T-helper 2 cell (primary cell): ENCODE results near the gene SUGCT.
"Not testable (repeated sequence)": the region's sequence is repeated elsewhere in the genome, so short reads cannot be mapped to it uniquely, and the experiment has no call there.

Source experiments
- DNase-seq, 5 experiments: peaks; one replicate each; pipeline versions ENCODE4 v3.0.0 to v3.0.0-alpha.2; 2012 to 2022

Gene SUGCT

GRCh38 chr7:40139891-40140290, 5.1 kb downstream of the SUGCT start:
- not testable (repeated sequence) for DNase-seq

GRCh38 chr7:40141916-40142315, 7.1 kb downstream of the SUGCT start:
- DNase-seq: not testable (repeated sequence)

GRCh38 chr7:40145596-40146130, 10.9 kb downstream of the SUGCT start:
- DNase-seq: not testable (repeated sequence)

GRCh38 chr7:40147371-40148246, 12.8 kb downstream of the SUGCT start:
- no peak for DNase-seq

GRCh38 chr7:40148247-40148580, 13.4 kb downstream of the SUGCT start:
- not testable (repeated sequence) for DNase-seq

GRCh38 chr7:40148671-40149070, 13.9 kb downstream of the SUGCT start:
- DNase-seq: no peak

- DNase-seq: no peak
Observed at GRCh38 chr7:40151504-40151903, 16.7 kb downstream of the SUGCT start.

- no peak for DNase-seq
Observed at GRCh38 chr7:40156988-40157387, 22.2 kb downstream of the SUGCT start.

- DNase-seq: no peak
Observed at GRCh38 chr7:40162516-40162915, 27.7 kb downstream of the SUGCT start.

- DNase-seq: no peak
Observed at GRCh38 chr7:40165216-40165615, 30.4 kb downstream of the SUGCT start.

- no peak for DNase-seq
Observed at GRCh38 chr7:40167291-40167690, 32.5 kb downstream of the SUGCT start.

- not testable (repeated sequence) for DNase-seq
Observed at GRCh38 chr7:40168266-40168665, 33.5 kb downstream of the SUGCT start.

GRCh38 chr7:40173121-40173520, 38.3 kb downstream of the SUGCT start:
- not testable (repeated sequence) for DNase-seq

GRCh38 chr7:40175256-40175655, 40.5 kb downstream of the SUGCT start:
- not testable (repeated sequence) for DNase-seq

GRCh38 chr7:40175725-40176510, 41.1 kb downstream of the SUGCT start:
- DNase-seq: no peak

GRCh38 chr7:40177071-40177470, 42.3 kb downstream of the SUGCT start:
- peak in 1 of 5 experiments; percentile 2 for DNase-seq

GRCh38 chr7:40182452-40182851, 47.6 kb downstream of the SUGCT start:
- no peak for DNase-seq

GRCh38 chr7:40186586-40186985, 51.8 kb downstream of the SUGCT start:
- no peak for DNase-seq

- DNase-seq: no peak
Observed at GRCh38 chr7:40192036-40192435, 57.2 kb downstream of the SUGCT start.

- no peak for DNase-seq
Observed at GRCh38 chr7:40194745-40195144, 59.9 kb downstream of the SUGCT start.

- no peak for DNase-seq
Observed at GRCh38 chr7:40197527-40197926, 62.7 kb downstream of the SUGCT start.

GRCh38 chr7:40199076-40199802, 64.4 kb downstream of the SUGCT start:
- no peak for DNase-seq

GRCh38 chr7:40200791-40201190, 66.0 kb downstream of the SUGCT start:
- no peak for DNase-seq
